HepG2 (cell line): ENCODE results near the gene AJUBA. TPM values are rescaled to one million over a fixed set of nuclear protein-coding genes. Genes with fewer than 3 reads are reported as not detected.

Experiments used
- AKAP8 ChIP-seq: sonication (generic); formaldehyde crosslinking; IDR thresholded peaks from 2 replicates; pipeline ENCODE4 v1.5.1; 2020; ENCODE audit warnings: mild to moderate bottlenecking, missing genetic modification reagents
- ATF7-NPFF ChIP-seq: sonication (generic); formaldehyde crosslinking; IDR thresholded peaks from 2 replicates; pipeline ENCODE4 v1.8.1; 2023; ENCODE audit warnings: mild to moderate bottlenecking, low read depth, missing genetic modification reagents, moderate library complexity
- EEA1 ChIP-seq: sonication (generic); formaldehyde crosslinking; IDR thresholded peaks from 2 replicates; pipeline ENCODE4 v1.5.1; 2020; ENCODE audit warnings: mild to moderate bottlenecking, missing genetic modification reagents, borderline replicate concordance
- ELK4 ChIP-seq: sonication (generic); formaldehyde crosslinking; IDR thresholded peaks from 2 replicates; pipeline ENCODE4 v1.9.0; 2021; ENCODE audit warnings: missing genetic modification reagents, borderline replicate concordance
- FOSL2 ChIP-seq: sonication (generic); formaldehyde crosslinking; IDR thresholded peaks from 2 replicates; pipeline ENCODE4 v1.4.0; 2020; ENCODE audit warnings: missing genetic modification reagents
- HBP1 ChIP-seq: IDR thresholded peaks from 2 replicates; pipeline ENCODE4 v1.6.1; 2016; ENCODE audit warnings: low read depth, control low read depth
- MAZ ChIP-seq, 2 experiments: sonication (generic) in 1 of 2; formaldehyde crosslinking in 1 of 2; IDR thresholded peaks; 2 replicates each; pipeline versions ENCODE4 v1.5.0 to v1.6.1; 2012 to 2020; ENCODE audit warnings: low read depth in 2 of 2, mild to moderate bottlenecking in 2 of 2, borderline replicate concordance in 1 of 2, improper control_type of control experiment in 1 of 2, low read length in 1 of 2, missing genetic modification reagents in 1 of 2, moderate library complexity in 1 of 2
- MIER2 ChIP-seq: IDR thresholded peaks from 2 replicates; pipeline ENCODE4 v1.6.1; 2016; ENCODE audit warnings: missing biosample characterization, missing genetic modification reagents
- NR2F1 ChIP-seq, 2 experiments: fragments of 450-650 bp in 1 of 2; formaldehyde crosslinking in 1 of 2; IDR thresholded peaks; 2 replicates each; pipeline versions ENCODE4 v1.5.0 to v1.6.1; 2016 to 2020; ENCODE audit warnings: mild to moderate bottlenecking in 1 of 2, missing compliant biosample characterization in 1 of 2, missing genetic modification reagents in 1 of 2, moderate library complexity in 1 of 2
- PCBP1 ChIP-seq: fragments of 200-400 bp; formaldehyde crosslinking; IDR thresholded peaks from 2 replicates; pipeline ENCODE4 v1.6.1; 2017; ENCODE audit warnings: mild to moderate bottlenecking, low read depth, low read length, borderline replicate concordance
- SNAPC2 ChIP-seq: sonication (generic); formaldehyde crosslinking; IDR thresholded peaks from 2 replicates; pipeline ENCODE4 v1.8.1; 2022; ENCODE audit warnings: mild to moderate bottlenecking, missing genetic modification reagents
- SOX13 ChIP-seq, 3 experiments: fragments of 450-650 bp in 1 of 3; sonication (generic) in 1 of 3; formaldehyde crosslinking in 1 of 3; IDR thresholded peaks in 2 of 3; conservative IDR thresholded peaks in 1 of 3; 2 replicates each; pipeline versions ENCODE4 v1.5.0 to v1.6.1; 2016 to 2020; ENCODE audit warnings: antibody characterized with exemption in 1 of 3, mild to moderate bottlenecking in 1 of 3, missing compliant biosample characterization in 1 of 3, missing genetic modification reagents in 1 of 3, moderate library complexity in 1 of 3
- ZKSCAN8 ChIP-seq: IDR thresholded peaks from 2 replicates; pipeline ENCODE4 v1.6.1; 2016; ENCODE audit warnings: borderline replicate concordance, missing genetic modification reagents, missing compliant biosample characterization
- ZNF205 ChIP-seq: IDR thresholded peaks from 2 replicates; pipeline ENCODE4 v1.6.1; 2018; ENCODE audit warnings: missing biosample characterization, missing genetic modification reagents
- ZNF30 ChIP-seq: sonication (generic); formaldehyde crosslinking; IDR thresholded peaks from 2 replicates; pipeline ENCODE4 v1.5.0; 2020; ENCODE audit warnings: mild to moderate bottlenecking, missing genetic modification reagents
- ZNF350 ChIP-seq: sonication (generic); formaldehyde crosslinking; IDR thresholded peaks from 2 replicates; pipeline ENCODE4 v1.4.0; 2020; ENCODE audit warnings: mild to moderate bottlenecking, low read depth, missing genetic modification reagents, borderline replicate concordance
- ZNF644 ChIP-seq: IDR thresholded peaks from 2 replicates; pipeline ENCODE4 v1.6.1; 2016; ENCODE audit warnings: low read depth
- ZNF746 ChIP-seq: sonication (generic); formaldehyde crosslinking; IDR thresholded peaks from 2 replicates; pipeline ENCODE4 v1.8.0; 2022; ENCODE audit warnings: mild to moderate bottlenecking, missing genetic modification reagents
- ZNF768 ChIP-seq: sonication (generic); formaldehyde crosslinking; IDR thresholded peaks from 2 replicates; pipeline ENCODE4 v1.4.0; 2020; ENCODE audit warnings: missing genetic modification reagents
- polyA plus RNA-seq, 8 experiments: library from polyadenylated mRNA; depleted of rRNA in 3 of 8; stranded (reverse) in 7 of 8; unstranded in 1 of 8; fragments of >200 nt; fragmentation: Illumina TruSeq in 4 of 8; extraction: Trizol in 4 of 8; gene quantifications; 2 replicates each; pipeline versions ENCODE4 v1.2.1 to v1.2.3, GENCODE V29; 2011 to 2016; ENCODE audit warnings: low read depth in 4 of 8, missing spikeins in 1 of 8, mixed read lengths in 1 of 8; ENCODE audit not compliant: insufficient read depth in 1 of 8
- total RNA-seq, 5 experiments: library from RNA; depleted of rRNA; stranded (reverse); fragments of >200 nt; fragmentation: Illumina TruSeq; extraction: Trizol; gene quantifications; 2 replicates each; pipeline ENCODE4 v1.2.3, GENCODE V29; 2016; ENCODE audit warnings: low read depth in 1 of 5
- TF ChIP-seq, protein P1 (sequence below): sonication (generic); formaldehyde crosslinking; IDR thresholded peaks from 2 replicates; pipeline ENCODE4 v1.5.1; 2020; ENCODE audit warnings: mild to moderate bottlenecking, missing genetic modification reagents
- TF ChIP-seq, protein P2 (sequence below): IDR thresholded peaks from 2 replicates; pipeline ENCODE4 v1.6.1; 2018; ENCODE audit warnings: missing genetic modification reagents, mild to moderate bottlenecking, missing compliant biosample characterization

The AJUBA gene
- total and polyA plus RNA-seq, 2 of the 13 experiments (the other 11 are each of a cell fraction or from before 2014, with no cell fraction given), result 157 to 241 TPM

DNA sequence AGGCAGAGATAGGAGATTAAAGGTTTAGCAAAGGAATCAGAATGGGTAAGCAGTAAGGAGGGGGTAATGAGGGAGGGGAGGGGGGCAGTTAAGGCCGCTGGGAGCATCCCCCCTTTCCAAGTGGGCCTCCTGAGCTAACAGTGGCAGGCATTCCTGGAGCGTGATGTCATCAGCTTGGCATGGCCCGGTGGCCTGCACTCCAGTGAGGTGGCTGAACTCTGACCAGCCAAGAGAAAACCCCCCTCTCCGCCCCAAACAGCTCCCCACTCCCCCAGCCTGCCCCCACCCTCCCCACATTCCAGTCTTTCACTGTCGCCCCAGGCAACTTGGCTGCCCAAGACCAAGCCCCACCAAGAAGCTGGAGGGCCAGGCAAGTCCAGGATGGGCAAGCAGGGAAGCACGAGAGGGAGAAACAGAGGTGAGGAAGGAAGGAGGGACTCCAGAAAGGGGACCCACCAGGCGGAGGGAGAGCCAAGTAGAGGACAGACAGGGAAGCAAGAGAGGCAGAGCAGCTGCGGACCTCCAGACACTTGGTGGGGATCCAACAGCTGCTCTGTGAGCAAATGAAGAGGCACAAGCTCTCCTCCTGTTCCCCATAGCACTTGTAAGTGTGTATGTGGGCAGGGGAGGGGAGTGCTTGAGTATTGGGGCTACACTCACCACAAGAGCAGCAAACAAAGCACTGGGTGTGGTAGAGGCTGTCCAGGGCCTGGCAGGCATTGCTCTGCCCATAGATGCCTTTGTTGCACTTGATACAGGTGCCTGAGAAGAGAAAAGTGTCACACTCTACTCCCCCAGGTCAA lies 4.5 kb downstream of the AJUBA start (continued):
- TF ChIP-seq FOSL2 (CRISPR knock-in tag), result peak; percentile 99
- peak; percentile 66 to 89 for TF ChIP-seq NR2F1 (CRISPR knock-in tag; IDR thresholded peaks at IDR 0.05)
- TF ChIP-seq ZNF30 (CRISPR knock-in tag), result no peak
- TF ChIP-seq ZNF350 (CRISPR knock-in tag), result peak; percentile 71
- TF ChIP-seq, protein P1, sequence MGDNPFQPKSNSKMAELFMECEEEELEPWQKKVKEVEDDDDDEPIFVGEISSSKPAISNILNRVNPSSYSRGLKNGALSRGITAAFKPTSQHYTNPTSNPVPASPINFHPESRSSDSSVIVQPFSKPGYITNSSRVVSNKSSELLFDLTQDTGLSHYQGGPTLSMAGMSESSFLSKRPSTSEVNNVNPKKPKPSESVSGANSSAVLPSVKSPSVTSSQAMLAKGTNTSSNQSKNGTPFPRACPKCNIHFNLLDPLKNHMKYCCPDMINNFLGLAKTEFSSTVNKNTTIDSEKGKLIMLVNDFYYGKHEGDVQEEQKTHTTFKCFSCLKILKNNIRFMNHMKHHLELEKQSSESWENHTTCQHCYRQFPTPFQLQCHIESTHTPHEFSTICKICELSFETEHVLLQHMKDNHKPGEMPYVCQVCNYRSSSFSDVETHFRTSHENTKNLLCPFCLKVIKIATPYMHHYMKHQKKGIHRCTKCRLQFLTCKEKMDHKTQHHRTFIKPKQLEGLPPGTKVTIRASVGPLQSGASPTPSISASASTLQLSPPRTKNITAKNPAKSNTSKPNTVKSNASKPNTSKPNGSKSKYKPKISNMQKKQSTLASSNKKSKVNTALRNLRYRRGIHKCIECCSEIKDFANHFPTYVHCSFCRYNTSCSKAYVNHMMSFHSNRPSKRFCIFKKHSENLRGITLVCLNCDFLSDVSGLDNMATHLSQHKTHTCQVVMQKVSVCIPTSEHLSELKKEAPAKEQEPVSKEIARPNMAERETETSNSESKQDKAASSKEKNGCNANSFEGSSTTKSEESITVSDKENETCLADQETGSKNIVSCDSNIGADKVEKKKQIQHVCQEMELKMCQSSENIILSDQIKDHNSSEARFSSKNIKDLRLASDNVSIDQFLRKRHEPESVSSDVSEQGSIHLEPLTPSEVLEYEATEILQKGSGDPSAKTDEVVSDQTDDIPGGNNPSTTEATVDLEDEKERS (CRISPR knock-in tag), result peak; percentile 92; the same call in 1 of the 2 replicates
- peak; percentile 83; the same call in 1 of the 2 replicates for TF ChIP-seq AKAP8
- peak; percentile 100 for TF ChIP-seq MAZ (IDR thresholded peaks at IDR 0.05; ENCODE audit: borderline replicate concordance, low read depth, low read length)
- TF ChIP-seq MAZ (CRISPR knock-in tag; IDR thresholded peaks at IDR 0.05; ENCODE audit: low read depth), result peak; percentile 98
- TF ChIP-seq ELK4 (CRISPR knock-in tag), result no peak
- TF ChIP-seq MIER2, result peak; percentile 60; the same call in 1 of the 2 replicates
- peak; percentile 10; the same call in 1 of the 2 replicates for TF ChIP-seq EEA1 (CRISPR knock-in tag)
- TF ChIP-seq ZNF644 (CRISPR knock-in tag), result peak; percentile 73
- peak; percentile 50 for TF ChIP-seq ZNF205
- no peak for TF ChIP-seq ATF7-NPFF (CRISPR knock-in tag)
- no peak for TF ChIP-seq SOX13 (IDR thresholded peaks at IDR 0.05)
- peak; percentile 96 to 98 for TF ChIP-seq SOX13 (CRISPR knock-in tag; conservative IDR thresholded peaks at IDR 0.05 in 1 of 2, IDR thresholded peaks at IDR 0.05 in 1 of 2)
- TF ChIP-seq SNAPC2 (CRISPR knock-in tag), result no peak
- peak; percentile 99 for TF ChIP-seq PCBP1
- TF ChIP-seq, protein P2, sequence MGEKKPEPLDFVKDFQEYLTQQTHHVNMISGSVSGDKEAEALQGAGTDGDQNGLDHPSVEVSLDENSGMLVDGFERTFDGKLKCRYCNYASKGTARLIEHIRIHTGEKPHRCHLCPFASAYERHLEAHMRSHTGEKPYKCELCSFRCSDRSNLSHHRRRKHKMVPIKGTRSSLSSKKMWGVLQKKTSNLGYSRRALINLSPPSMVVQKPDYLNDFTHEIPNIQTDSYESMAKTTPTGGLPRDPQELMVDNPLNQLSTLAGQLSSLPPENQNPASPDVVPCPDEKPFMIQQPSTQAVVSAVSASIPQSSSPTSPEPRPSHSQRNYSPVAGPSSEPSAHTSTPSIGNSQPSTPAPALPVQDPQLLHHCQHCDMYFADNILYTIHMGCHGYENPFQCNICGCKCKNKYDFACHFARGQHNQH, result peak; percentile 93
- TF ChIP-seq ZNF746 (CRISPR knock-in tag), result no peak
- peak; percentile 86; the same call in 1 of the 2 replicates for TF ChIP-seq HBP1
- peak; percentile 18 for TF ChIP-seq ZNF768
- TF ChIP-seq ZKSCAN8 (CRISPR knock-in tag), result peak; percentile 80; the same call in 1 of the 2 replicates
